Measurements from ENCODE around the gene TECPR2.

DNA sequence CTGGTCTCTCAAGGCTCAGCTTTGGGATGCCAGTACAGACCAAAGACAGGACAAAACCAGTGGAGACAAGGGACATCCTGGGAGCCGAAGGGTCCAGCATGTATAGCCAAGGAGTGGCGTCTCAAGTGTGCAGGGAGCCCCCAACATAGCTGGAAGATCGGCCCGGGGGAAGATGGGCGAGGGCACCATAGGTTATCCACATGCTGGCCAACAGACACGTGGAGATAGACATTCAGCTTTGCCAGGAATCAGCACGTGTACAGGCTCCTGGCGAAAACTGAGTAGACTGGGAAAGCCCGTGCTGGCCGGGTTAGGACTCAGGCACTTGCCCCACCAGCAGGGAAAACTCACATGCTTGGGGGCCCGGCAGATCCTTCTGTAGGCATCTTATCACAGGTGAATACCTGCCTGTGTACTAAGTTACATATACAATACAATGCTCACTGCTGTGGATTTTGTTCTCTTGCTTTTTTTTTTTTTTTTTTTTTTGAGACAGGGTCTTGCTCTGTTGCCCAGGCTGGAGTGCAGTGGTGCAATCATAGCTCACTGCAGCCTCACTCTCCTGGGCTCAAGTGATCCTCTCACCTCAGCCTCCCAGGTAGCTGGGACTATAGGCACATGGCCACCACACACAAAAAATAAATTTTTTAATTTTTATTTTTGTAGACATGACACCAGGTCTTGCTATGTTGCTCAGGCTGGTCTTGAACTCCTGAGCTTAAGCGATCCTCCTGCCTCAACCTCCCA is 152.4 kb downstream of the TECPR2 start:
- TF ChIP-seq, protein P1, sequence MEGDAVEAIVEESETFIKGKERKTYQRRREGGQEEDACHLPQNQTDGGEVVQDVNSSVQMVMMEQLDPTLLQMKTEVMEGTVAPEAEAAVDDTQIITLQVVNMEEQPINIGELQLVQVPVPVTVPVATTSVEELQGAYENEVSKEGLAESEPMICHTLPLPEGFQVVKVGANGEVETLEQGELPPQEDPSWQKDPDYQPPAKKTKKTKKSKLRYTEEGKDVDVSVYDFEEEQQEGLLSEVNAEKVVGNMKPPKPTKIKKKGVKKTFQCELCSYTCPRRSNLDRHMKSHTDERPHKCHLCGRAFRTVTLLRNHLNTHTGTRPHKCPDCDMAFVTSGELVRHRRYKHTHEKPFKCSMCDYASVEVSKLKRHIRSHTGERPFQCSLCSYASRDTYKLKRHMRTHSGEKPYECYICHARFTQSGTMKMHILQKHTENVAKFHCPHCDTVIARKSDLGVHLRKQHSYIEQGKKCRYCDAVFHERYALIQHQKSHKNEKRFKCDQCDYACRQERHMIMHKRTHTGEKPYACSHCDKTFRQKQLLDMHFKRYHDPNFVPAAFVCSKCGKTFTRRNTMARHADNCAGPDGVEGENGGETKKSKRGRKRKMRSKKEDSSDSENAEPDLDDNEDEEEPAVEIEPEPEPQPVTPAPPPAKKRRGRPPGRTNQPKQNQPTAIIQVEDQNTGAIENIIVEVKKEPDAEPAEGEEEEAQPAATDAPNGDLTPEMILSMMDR (IDR thresholded peaks at IDR 0.05): no peak
- no peak for TF ChIP-seq POLR2A (IDR thresholded peaks at IDR 0.05)
- no peak for TF ChIP-seq POLR2AphosphoS5 (IDR thresholded peaks at IDR 0.05; ENCODE audit: insufficient read depth in 1 of 2, low read depth in 1 of 2)
